ENCODE data around the gene SNED1.

The SNED1 gene

GRCh38 chr2:241065355-241065803 lies 67.0 kb downstream of the SNED1 start:
- no peak for DNase-seq
- Histone ChIP-seq H3K36me3 (no peaks in the 10 kb centered on the region), H3K27me3 (ENCODE audit: insufficient read depth, low read depth, severe bottlenecking) (no peaks in the 10 kb centered on the region), H3K4me3 (ENCODE audit: low read depth, low read length) (no peak overlapping the region), H3K27ac (no peak overlapping the region), H3K9me3 (ENCODE audit: severe bottlenecking) (no peaks in the 10 kb centered on the region)
- no peak for TF ChIP-seq CTCF (IDR thresholded peaks at IDR 0.05; ENCODE audit: low read depth, low read length)

GRCh38 chr2:241066171-241066892 lies 67.9 kb downstream of the SNED1 start:
- H3K4me3 ChIP-seq (ENCODE audit: low read depth, low read length): no peak overlapping the region
- H3K27me3 ChIP-seq (ENCODE audit: insufficient read depth, low read depth, severe bottlenecking): no peaks in the 10 kb centered on the region
- no peaks in the 10 kb centered on the region for H3K36me3 ChIP-seq
- no peaks in the 10 kb centered on the region for H3K9me3 ChIP-seq (ENCODE audit: severe bottlenecking)
- TF ChIP-seq CTCF (IDR thresholded peaks at IDR 0.05; ENCODE audit: low read depth, low read length): no peak
- no peak overlapping the region for H3K27ac ChIP-seq
- no peak for DNase-seq

- no peak for TF ChIP-seq CTCF (IDR thresholded peaks at IDR 0.05; ENCODE audit: low read depth, low read length)
- Histone ChIP-seq H3K36me3 (no peaks in the 10 kb centered on the region), H3K27me3 (ENCODE audit: insufficient read depth, low read depth, severe bottlenecking) (no peaks in the 10 kb centered on the region), H3K27ac (no peak overlapping the region), H3K9me3 (ENCODE audit: severe bottlenecking) (no peaks in the 10 kb centered on the region), H3K4me3 (ENCODE audit: low read depth, low read length) (no peak overlapping the region)
- DNase-seq: no peak
Observed at GRCh38 chr2:241066893-241067341, 68.5 kb downstream of the SNED1 start.

GRCh38 chr2:241067501-241068135 lies 69.2 kb downstream of the SNED1 start:
- Histone ChIP-seq H3K27ac (no peak overlapping the region), H3K4me3 (ENCODE audit: low read depth, low read length) (no peak overlapping the region), H3K36me3 (no peaks in the 10 kb centered on the region), H3K9me3 (ENCODE audit: severe bottlenecking) (no peaks in the 10 kb centered on the region), H3K27me3 (ENCODE audit: insufficient read depth, low read depth, severe bottlenecking) (no peaks in the 10 kb centered on the region)
- no peak for TF ChIP-seq CTCF (IDR thresholded peaks at IDR 0.05; ENCODE audit: low read depth, low read length)
- DNase-seq: no peak

GRCh38 chr2:241068136-241068941 lies 69.9 kb downstream of the SNED1 start:
- no peaks in the 10 kb centered on the region for H3K27me3 ChIP-seq (ENCODE audit: insufficient read depth, low read depth, severe bottlenecking)
- no peak for TF ChIP-seq CTCF (IDR thresholded peaks at IDR 0.05; ENCODE audit: low read depth, low read length)
- H3K36me3 ChIP-seq: no peaks in the 10 kb centered on the region
- H3K9me3 ChIP-seq (ENCODE audit: severe bottlenecking): no peaks in the 10 kb centered on the region
- DNase-seq: no peak
- H3K4me3 ChIP-seq (ENCODE audit: low read depth, low read length): no peak overlapping the region
- H3K27ac ChIP-seq: no peak overlapping the region

All from WERI-Rb-1 (cell line).